Inflammatory macrophage treated with lipopolysaccharide for 4 hours (primary cell): ENCODE results near the gene RNF19B.
A peak's percentile ranks its signal among the peaks of the same experiment; 100 is the strongest.

Experiments used
- DNase-seq: peaks from one replicate; pipeline ENCODE4 v3.0.0-alpha.2; 2020

The RNF19B gene

GRCh38 chr1:32966900-32967299 is 2.3 kb upstream of the RNF19B start:
- DNase-seq: peak; percentile 79

DNA sequence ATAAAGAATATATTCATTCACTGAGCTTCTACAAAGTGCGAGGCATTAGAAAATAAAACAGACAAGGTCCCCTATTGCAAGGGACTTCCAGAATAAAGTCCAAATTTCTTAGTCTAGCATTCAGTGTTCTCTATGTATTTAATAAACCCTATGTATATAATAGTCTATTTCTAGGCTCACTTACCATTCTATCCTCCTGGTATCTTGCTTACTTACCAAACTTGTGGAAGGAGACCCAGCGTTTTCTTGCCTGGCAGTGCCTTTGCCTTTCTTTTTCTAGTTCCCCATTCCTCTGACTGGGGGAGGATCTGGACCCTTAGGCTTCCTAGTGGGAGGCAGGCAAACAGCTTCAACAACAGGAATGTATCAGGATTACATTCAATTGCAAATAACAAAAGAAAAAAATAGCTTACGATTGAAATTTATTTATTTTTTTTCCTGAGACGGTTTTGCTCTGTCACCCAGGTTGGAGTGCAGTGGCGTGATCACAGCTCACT is 690 bp upstream of the RNF19B start:
- peak; percentile 65 for DNase-seq

- DNase-seq: peak; percentile 88
Measured at GRCh38 chr1:32963746-32964460, 706 bp downstream of the RNF19B start.

GRCh38 chr1:32962248-32962896 is 2.2 kb downstream of the RNF19B start:
- peak; percentile 78 for DNase-seq

GRCh38 chr1:32960819-32961355 is 3.7 kb downstream of the RNF19B start:
- no peak for DNase-seq

GRCh38 chr1:32960342-32960741 is 4.3 kb downstream of the RNF19B start:
- DNase-seq: no peak

DNA sequence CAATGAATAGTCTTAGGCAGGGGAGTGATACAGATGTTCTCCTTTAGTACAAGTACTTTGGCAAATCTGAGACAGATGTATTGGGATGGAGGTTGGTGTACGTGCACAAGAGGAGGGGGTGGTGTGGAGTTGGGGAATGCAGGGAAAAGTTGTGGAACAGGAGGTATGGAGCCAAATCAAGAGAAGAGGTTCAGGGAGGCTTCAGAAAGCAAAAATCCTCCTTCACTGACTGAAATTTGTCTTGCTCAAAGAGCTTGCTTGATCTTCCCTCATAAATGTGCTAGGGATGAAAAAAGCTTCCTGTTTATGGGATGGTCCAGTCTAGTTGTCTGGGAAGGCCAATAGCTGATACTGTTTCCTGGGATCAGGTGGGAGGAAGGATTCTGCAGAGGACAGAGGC is 5.8 kb downstream of the RNF19B start:
- DNase-seq: no peak

- no peak for DNase-seq
Measured at GRCh38 chr1:32957017-32957416, 7.6 kb downstream of the RNF19B start.

DNA sequence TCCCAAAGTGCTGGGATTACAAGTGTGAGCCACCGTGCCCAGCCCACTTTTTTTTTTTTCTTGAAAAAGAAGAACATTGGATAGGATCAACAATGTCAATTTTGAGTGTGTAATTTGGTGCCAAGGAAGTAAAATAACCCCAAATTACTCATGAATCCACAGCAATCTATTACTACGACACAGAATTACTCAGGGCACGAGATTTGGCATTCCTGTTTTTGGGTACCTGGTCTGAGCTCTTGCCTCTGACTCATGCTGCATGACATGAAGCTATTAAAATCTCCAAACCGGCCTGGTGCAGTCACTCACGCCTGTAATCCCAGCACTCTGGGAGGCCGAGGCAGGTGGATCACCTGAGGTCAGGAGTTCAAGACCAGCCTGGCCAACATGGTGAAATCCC is 10.4 kb downstream of the RNF19B start:
- no peak for DNase-seq

DNA sequence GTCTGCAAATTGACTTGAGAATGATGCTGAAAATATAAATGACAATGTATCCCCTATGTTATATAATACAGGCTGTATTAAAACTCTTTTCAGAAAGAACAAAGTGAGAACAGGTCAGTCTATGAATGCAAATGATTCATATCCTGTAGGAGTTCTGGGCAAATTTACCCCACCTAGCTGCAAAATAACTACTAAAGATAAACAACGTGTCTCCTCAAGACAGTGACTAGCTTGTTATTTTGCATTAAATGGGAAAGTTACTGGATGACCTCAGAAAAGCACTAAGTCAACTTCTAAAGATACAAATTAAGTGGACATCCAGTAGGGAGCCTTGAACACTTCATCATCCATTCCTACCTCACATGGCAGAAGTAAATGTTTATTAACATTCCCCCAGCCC is 11.1 kb downstream of the RNF19B start:
- DNase-seq: peak; percentile 43

DNA sequence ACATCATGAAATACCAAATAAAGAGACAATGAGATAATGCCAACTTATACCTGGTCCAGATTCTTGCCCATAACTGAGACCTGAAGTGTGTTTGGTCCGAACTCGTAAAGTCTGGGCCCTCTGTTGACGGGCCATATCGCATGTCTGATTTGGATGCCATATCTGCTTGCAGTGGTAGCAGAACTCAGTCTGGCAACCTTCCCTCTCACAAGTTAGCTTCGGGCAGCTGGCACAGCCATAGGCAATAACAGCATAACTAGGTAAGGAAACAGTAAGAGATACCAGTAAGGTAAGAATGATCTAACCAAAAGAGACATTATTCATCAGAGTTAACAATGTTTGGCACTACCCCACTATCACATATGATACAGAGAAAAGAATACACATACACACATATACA is 15.1 kb downstream of the RNF19B start:
- DNase-seq: no peak

- DNase-seq: no peak
Measured at GRCh38 chr1:32948905-32949304, 15.7 kb downstream of the RNF19B start.

DNA sequence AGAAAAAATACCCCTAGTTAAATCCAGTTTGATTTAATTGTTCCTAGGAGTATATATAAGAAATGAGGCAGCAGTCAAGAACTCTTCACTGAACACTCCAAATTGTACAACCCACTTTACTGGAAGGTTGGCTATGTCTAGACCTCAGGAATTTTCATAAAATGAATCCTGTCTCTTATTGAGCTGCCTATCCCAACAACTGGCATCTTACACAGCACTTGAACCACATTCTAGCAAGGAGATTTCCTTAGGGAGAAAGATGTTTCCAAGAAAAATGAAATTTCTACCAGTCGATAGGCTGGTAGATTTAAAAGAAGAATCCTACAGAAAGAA is 16.3 kb downstream of the RNF19B start:
- DNase-seq: no peak

GRCh38 chr1:32947669-32948389 is 16.8 kb downstream of the RNF19B start:
- no peak for DNase-seq

DNA sequence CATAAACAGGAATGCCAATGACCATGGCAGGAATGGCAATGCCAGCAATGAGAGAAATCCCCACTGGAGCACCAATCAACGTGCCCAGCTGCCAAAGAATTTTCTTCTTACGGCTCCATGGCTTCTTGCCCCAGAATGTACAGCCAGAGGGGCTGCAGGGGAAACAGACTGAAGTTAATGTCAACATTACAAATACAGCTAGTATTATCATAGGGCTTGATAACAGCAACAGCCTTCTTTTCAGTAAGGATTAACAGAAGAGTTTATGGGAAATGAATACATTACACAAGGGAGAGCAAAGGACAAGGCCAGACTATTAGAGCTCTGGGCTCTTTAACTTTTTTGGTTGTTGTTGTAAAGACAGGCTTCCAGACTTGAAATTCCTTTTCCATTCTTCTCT is 18.2 kb downstream of the RNF19B start:
- DNase-seq: no peak

- no peak for DNase-seq
Measured at GRCh38 chr1:32944180-32944579, 20.4 kb downstream of the RNF19B start.

GRCh38 chr1:32939655-32940371 is 24.8 kb downstream of the RNF19B start:
- DNase-seq: peak; percentile 92

- DNase-seq: no peak
Measured at GRCh38 chr1:32937061-32937460, 27.5 kb downstream of the RNF19B start.

GRCh38 chr1:32934535-32934934 is 30.1 kb downstream of the RNF19B start:
- DNase-seq: no peak

DNA sequence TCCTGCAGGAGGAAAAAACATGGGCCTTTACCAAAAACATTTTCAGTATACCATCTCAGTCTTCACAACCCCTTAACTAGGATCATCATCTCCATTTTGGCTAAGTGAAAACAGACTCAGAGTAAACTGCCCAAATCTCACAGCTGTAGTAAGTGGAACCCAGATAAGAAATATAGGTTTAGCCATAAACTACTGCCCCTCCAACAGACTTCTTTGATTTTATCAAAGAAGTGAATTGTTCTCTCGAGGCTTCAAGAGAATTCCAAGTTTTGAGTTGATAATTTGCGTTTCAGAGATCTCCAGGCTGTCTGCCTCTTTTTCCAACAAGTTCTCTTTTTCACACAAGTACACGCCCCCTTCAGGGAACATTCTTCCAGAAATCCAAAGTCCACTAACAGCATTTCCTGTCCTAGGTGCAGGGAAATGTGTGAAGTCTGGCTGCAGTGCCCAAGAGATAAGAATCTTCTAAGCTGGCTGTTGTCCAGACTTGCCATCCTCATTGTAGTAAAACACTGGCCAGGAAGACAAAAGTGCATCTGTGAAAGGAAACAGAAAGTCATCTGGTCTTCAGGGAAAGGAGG is 30.8 kb downstream of the RNF19B start:
- DNase-seq: no peak

DNA sequence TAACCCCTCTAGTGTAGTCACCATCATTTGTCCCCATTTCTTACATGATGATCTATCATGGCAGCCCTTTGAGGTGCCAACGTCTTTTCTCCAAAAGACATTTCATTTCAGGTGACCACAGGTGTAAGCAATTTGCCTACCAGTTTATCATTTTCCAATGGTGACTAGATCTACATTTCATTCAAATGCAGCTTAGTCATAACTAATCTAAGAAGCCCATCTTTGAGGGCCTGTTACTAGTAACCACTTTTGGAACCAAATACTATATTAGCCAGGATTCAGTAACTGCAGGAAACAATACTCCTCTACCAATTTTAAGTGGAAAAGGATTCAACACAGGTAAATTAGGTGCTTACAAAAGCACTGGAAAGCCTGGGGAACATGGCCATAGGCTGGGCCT is 32.8 kb downstream of the RNF19B start:
- no peak for DNase-seq

DNA sequence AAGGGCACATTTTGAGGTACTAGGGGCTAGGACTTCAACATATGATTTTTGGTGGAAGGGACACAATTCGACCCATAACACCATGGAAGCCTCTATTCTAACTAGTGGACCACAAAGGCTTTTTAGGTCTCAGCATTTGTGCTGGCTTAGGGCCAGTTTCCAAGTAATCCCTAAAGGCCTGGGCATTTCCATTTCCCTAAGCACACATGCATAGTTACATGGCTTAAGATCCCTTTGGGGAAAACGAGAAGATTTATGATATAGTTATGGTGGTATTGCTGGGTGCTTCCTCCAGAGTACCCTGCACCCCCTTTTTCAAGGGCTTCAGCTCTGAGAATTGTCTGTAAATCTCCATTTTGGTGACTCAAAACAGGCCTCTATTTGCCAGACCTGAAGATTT is 35.2 kb downstream of the RNF19B start:
- no peak for DNase-seq

GRCh38 chr1:32928715-32929114 is 35.9 kb downstream of the RNF19B start:
- no peak for DNase-seq
